ENCODE results near the gene RENBP. TPM values are rescaled to one million over a fixed set of nuclear protein-coding genes. Genes with fewer than 3 reads are reported as not detected.

The RENBP gene
- total RNA-seq (2016; rRNA removed; fragmentation: Illumina TruSeq; extraction: Trizol) (0.77 and 1.4 TPM in 2 replicates), polyA plus RNA-seq (2011; rRNA removed) (2.0 and 2.6 TPM in 2 replicates), polyA minus RNA-seq (2011; rRNA and poly(A)+ RNA removed; ENCODE audit: low replicate concordance) (3.3 TPM in 1 of 2 replicates, not detected in the other), Bru-seq, nascent RNA (percentile 33 among the genes with signal in this experiment), BruChase-seq, experiment 1, labeled RNA remaining after a 6-hour chase (percentile 42 among the genes with signal in this experiment), BruChase-seq, experiment 2, labeled RNA remaining after a 2-hour chase (percentile 33 among the genes with signal in this experiment)
- not detected in 2 replicates for total RNA-seq (2016; cell fraction: cytosol; rRNA removed; fragmentation: Illumina TruSeq; extraction: Trizol; ENCODE audit: low read depth)
- 0.48 and 1.3 TPM in 2 replicates for total RNA-seq (2016; cell fraction: insoluble cytoplasmic fraction; rRNA removed; fragmentation: Illumina TruSeq; extraction: Trizol)
- 0.31 and 0.34 TPM in 2 replicates for total RNA-seq (2016; cell fraction: membrane; rRNA removed; fragmentation: Illumina TruSeq; extraction: Trizol)
- total RNA-seq (2016; cell fraction: nucleus; rRNA removed; fragmentation: Illumina TruSeq; extraction: Trizol), result 0.78 and 1.4 TPM in 2 replicates
- polyA plus RNA-seq (2011; cell fraction: cytosol; rRNA removed), result 2.7 and 3.2 TPM in 2 replicates
- 7.0 and 9.2 TPM in 2 replicates for polyA plus RNA-seq (2011; cell fraction: nucleus; rRNA removed)
- 1.5 and 2.1 TPM in 2 replicates for polyA plus RNA-seq (2012)
- 0.29 and 0.48 TPM in 2 replicates for polyA plus RNA-seq (2016; cell fraction: cytosol; fragmentation: Illumina TruSeq; extraction: Trizol; ENCODE audit: low read depth)
- polyA plus RNA-seq (2016; cell fraction: insoluble cytoplasmic fraction; fragmentation: Illumina TruSeq; extraction: Trizol; ENCODE audit: low read depth), result 0.72 and 1.8 TPM in 2 replicates
- polyA plus RNA-seq (2016; cell fraction: membrane; fragmentation: Illumina TruSeq; extraction: Trizol; ENCODE audit: low read depth), result 0.16 and 0.45 TPM in 2 replicates
- polyA plus RNA-seq (2016; cell fraction: nucleus; fragmentation: Illumina TruSeq; extraction: Trizol; ENCODE audit: insufficient read depth, low read depth), result 0.89 and 1.6 TPM in 2 replicates
- 0.53 and 1.5 TPM in 2 replicates for polyA minus RNA-seq (2011; cell fraction: cytosol; rRNA and poly(A)+ RNA removed)
- polyA minus RNA-seq (2011; cell fraction: nucleus; rRNA and poly(A)+ RNA removed), result 1.6 and 1.7 TPM in 2 replicates
- long read RNA-seq, experiment 1, result 0 reads
- long read RNA-seq, experiment 2, partial matches to known transcripts, result 3 of 7 reads
- long read RNA-seq, experiment 2, other reads (novel, unspliced or antisense), result 2 of 7 reads

DNA sequence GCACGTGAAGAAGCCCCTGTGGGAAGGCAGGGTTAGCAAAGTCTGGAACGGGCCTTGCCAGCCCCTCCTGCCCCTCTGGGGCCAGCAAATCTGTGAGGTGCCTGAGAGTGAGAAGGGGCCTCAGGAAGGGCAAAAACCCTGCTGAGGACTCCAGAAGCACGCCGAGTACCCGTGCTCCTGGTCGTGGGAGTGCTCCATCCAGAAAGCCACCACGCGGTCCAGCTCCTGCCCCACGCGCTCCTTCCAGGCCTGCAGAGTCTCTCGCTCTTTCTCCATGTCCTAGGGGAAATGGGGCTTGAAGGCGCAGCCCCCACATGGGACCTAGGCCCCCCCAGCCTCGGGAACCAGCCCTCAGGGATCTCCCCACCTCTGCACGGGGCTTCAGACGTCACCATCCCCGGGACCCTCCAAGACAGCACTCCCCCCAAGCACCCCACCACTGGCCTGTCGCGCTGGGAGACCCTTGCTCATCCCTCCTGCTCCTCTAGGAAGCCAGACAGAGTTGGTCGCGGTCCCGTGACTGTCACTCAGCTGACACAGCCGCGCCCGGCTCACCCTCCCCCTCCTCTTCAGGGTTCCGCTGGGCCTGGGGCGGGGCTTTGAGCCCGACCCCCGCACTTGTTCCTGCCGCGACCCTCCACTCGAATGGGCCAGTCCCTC lies at the start of gene RENBP:
Gene RENBP (minus strand): TSS at position 504 of the 660 bp plus-strand sequence. CDS start 33 bp downstream, at position 471.
- peak; percentile 79 for TF ChIP-seq ZNF263 (CRISPR knock-in tag; IDR thresholded peaks at IDR 0.05)
- no peak for TF ChIP-seq JARID2 (CRISPR knock-in tag; IDR thresholded peaks at IDR 0.05; ENCODE audit: insufficient replicate concordance)
- TF ChIP-seq HMG20B (CRISPR knock-in tag; conservative IDR thresholded peaks at IDR 0.05), result no peak
- no peak for TF ChIP-seq ZSCAN30 (CRISPR knock-in tag; IDR thresholded peaks at IDR 0.05)
- peak; percentile 46; the same call in 1 of the 2 replicates for TF ChIP-seq BHLHE40 (IDR thresholded peaks at IDR 0.05; ENCODE audit: low read length)
- TF ChIP-seq, protein P1, sequence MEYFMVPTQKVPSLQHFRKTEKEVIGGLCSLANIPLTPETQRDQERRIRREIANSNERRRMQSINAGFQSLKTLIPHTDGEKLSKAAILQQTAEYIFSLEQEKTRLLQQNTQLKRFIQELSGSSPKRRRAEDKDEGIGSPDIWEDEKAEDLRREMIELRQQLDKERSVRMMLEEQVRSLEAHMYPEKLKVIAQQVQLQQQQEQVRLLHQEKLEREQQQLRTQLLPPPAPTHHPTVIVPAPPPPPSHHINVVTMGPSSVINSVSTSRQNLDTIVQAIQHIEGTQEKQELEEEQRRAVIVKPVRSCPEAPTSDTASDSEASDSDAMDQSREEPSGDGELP (IDR thresholded peaks at IDR 0.05; ENCODE audit: borderline replicate concordance, low read depth), result peak; percentile 40; the same call in 1 of the 2 replicates
- no peak for FAIRE-seq
- Histone ChIP-seq H3K4me3 (replicated peaks in 1 of 3; ENCODE audit: insufficient read depth in 1 of 3, low read depth in 2 of 3, low read length in 3 of 3) (no peak within 1 kb of the TSS; a peak in 1 of 6 replicates), H3K4me2 (ENCODE audit: low read depth, low read length) (no peak within 1 kb of the TSS; the same call in 1 of the 2 replicates), H3K27me3 (ENCODE audit: control insufficient read depth in 1 of 2, insufficient read depth in 2 of 2, low read length in 2 of 2) (no peaks in the 10 kb centered on the region), H4K20me1 (ENCODE audit: insufficient read depth, low read length) (no peaks in the 10 kb centered on the region), H3K9me3 (ENCODE audit: low read length) (no peaks in the 10 kb centered on the region), H3K27ac (ENCODE audit: extremely low read length, insufficient read depth, low read length) (no peak within 1 kb of the TSS), H3K9ac (ENCODE audit: insufficient read depth, low read depth, low read length) (no peak within 1 kb of the TSS), H3K36me3 (replicated peaks in 1 of 2; ENCODE audit: control insufficient read depth in 1 of 2, insufficient read depth in 2 of 2, low read length in 2 of 2) (no peaks in the 10 kb centered on the region), H2AFZ (ENCODE audit: low read length) (no peak within 1 kb of the TSS), H3K4me1 (ENCODE audit: insufficient read depth, low read length) (peaks cover 59% of the 10 kb centered on the region), H3K79me2 (ENCODE audit: insufficient read depth, low read length) (no peaks in the 10 kb centered on the region)
- no peak for ATAC-seq
- BruUV-seq (replicated peaks), result no TSS peak
- ChIA-PET POLR2A (interaction anchor here (1.4 to 5.8 kb wide), 2 partner anchors 9 to 16 kb away, joined by 5 to 82 read pairs; partner anchors contain the start of gene NAA10), CTCF (ENCODE audit: low intra/inter-chr PET ratio, low total read pairs) (no interaction called here)
- intact Hi-C loops (cut with micrococcal nuclease; ENCODE audit: unreplicated experiment) (loop anchor here (10.0 kb wide), 1 partner anchor 179 kb away; the partner anchor contains the start of gene PLXNB3), in situ Hi-C loops (cut with HindIII; ENCODE audit: extremely low pct_ligation_motif_present, low pct_unique_long_range_greater_than_20kb) (no loop called here)
- no CpG with 5 or more reads among the region's 31 CpGs for WGBS (ENCODE audit: low lambda C conversion rate)
- DNase-seq (ENCODE audit: low spot score), result no peak

All from HepG2 (cell line).